Embryonic facial prominence (tissue), 1 donor: ENCODE results near the gene SCT.

ENCODE experiments used
- DNase-seq: peaks from one replicate; pipeline ENCODE4 v3.0.0-alpha.2; 2016; ENCODE audit errors: extremely low spot score

SCT gene

DNA sequence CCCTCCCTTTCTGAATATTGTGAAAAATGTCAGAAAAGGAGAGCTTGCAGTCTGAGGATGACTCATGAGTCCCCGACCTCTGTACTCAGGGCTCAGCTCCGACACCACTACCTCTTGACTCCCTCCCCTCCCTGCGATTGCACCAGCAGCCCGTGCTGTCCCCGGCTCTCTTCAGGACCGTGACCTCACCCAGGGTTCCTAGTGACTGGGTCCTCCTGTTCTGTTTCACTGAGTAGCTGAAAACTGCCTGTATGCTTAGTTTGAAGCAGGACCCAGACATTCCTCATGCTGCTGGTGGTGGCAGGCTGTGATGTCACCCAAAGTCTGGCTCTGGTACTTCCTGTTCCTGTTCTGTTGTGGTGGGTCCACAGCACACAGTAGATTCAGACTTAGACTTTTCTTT is 39.0 kb downstream of the SCT start:
- DNase-seq = no peak

GRCh38 chr11:587546-587945 is 39.4 kb downstream of the SCT start:
- no peak for DNase-seq

DNA sequence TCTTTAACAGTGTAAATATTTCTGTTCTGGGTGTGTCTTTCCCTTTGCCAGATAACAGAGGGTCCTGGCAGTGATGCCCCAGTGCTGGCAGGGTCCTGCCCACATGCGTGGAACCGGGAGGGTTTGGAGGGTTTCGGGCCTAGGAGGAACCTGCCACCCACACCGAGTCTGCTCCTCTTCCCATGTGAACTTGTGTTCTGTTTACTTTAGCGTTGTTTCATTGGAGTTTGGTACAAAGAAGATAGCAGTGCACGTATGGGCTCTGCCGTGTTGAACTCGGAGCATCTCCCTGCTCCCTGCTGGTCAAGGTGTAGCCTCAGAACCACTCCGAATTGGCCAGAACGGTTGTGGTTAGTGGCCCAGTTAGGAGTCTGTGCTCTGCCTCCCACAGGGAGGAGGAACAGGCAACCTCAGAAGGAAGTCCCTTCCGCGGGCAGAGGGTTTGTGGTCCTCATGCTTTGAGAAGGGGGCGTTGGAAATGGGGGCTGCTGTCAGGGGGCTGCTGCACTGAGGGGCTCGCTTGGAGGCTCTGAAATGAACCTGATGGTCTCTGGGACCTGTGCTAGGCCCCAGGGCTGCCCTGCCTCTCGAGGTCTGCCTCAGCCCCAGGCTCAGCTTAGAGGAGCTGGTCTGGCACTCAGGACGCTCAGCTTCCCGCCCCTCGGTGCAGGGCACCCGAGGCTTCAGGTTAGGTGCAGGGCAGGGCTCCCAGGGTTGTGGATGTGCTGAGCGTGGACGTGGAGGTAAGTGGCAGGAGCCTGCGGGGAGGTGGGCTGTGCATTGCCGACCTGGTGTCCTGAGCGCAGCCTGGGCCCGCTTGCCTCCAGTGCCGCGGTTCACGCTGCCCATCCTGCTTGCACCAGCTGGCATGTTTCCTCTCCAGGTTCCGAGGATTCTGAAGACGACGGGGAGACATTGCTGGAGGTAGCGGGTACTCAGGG is 40.3 kb downstream of the SCT start:
- DNase-seq = no peak

DNA sequence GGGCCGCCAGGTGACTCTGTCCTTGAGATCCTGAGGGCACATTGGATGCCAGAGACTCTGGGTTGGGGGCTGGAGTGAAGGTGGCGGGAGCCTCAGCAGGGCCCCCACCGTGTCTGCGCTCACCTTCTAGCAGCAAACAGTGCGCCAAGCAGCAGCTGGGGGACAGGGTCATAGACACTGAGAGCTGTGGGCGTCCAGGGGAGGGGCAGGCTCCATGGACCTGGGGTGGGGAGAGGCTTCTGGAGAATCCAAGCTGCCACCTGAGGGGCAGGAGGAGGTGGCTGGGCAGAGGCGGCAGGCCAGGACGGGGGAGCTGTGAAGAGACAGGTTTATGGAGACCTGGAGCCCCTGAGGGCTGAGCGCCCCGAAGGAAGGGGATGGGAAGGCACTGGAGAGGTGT is 42.7 kb downstream of the SCT start:
- DNase-seq = no peak

GRCh38 chr11:581752-582151 is 45.2 kb downstream of the SCT start:
- no peak for DNase-seq

DNA sequence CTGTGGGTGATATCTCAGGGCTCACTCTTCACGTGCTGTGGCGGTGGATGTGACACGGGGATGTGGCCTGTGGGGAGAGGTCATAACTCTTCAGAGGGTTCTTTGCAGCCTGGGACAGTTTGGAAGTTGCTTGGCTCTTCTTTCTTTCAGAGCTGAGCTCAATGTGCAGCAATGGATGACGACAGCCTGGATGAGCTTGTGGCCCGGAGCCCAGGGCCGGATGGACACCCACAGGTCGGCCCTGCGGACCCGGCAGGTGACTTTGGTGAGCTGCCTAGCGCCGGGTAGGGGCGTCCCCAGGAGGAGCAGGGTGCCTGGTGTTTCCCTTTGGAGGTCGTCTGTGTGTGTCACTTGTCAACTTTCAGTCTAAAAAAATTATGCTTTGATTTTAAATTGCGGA is 45.6 kb downstream of the SCT start:
- DNase-seq = no peak

- no peak for DNase-seq
Observed at GRCh38 chr11:579830-580601, 47.0 kb downstream of the SCT start.

DNA sequence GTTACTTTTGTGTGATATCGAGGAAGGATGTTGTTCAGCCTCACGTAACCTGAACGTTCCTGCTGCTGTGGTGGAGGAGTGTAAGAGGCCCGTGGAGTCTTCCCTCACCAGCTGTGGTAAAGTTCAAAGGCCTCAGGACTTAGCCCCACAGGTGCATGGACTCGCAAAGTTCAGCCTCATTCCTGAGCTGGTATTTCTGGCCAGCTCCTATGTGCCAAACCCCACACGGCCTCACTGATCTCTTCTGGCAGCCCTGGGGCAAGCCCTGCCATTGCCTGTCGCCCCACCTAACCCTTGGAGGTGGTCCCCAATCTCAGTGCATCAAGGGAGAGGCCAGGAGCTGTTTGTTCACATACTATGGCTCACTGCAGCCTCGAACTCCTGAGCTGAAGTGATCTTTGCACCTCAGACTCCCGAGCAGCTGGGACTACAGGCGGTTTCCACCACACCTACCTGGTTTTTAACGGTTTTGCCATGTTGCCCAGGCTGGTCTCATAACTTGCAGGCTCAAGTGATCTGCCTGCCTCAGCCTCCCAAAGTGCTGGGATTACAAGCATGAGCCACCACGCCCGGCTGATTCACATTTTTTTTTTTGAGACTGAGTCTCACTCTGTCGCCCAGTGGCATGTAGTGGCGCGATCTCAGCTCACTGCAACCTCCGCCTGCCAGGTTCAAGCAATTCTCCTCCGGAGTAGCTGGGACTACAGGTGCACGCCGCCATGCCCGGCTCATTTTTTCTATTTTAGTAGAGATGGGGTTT is 48.5 kb downstream of the SCT start:
- no peak for DNase-seq

DNA sequence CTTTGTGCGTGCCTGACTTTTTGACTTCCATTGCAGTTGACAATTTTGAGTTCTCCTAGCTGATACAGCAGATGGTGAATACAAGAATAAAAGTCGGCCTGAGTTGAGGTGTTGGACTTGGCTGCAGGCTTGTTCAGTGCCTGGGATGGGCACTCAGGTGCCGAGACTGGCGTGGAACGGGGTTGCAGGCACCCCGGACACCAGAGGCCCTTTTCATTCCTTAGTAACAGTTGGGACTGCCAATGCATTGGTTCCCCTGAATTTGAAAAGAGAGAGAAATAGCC is 49.4 kb downstream of the SCT start:
- no peak for DNase-seq

DNA sequence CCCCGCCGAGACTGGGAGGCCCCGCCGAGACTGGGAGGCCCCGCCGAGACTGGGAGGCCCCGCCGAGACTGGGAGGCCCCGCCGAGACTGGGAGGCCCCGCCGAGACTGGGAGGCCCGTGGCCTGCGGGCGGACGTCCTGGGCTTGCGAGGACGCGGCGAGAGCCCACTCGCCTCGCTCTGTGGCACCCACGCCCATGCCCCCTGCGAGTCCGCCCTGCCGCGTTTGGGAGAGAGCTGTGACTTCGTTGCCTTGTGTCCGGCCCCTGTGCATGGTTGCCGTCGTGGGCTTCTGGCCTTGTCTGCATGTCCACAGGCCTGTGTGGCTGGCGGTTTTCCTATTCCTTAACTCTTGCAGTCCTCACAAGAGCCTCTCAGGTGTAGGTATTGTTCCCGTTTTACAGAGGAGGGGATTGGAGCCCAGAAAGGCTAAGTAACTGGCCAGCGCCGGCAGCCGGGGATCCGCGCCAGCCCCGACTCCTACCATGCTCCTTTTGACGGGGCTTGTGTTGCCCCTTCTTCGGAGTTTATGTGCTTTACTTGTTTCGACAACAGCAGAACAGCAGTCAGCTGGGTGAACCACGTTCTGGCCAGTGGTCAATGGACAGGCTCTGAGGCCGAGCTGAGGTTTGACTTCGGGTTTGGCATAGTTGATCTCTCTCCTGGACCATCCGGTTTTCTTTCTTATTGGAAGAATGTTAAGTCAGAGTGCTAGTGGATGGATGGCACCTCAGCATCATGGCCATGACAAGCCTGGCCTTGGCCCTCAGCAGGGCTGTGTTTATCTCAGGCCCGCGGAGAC is 50.0 kb downstream of the SCT start:
- no peak for DNase-seq
